GM12874 (cell line): ENCODE data around the gene CA11.

Source experiments
- TF ChIP-seq, protein P1 (sequence below): IDR thresholded peaks from 2 replicates; pipeline ENCODE4 v1.5.1; 2011; ENCODE audit warnings: low read depth, mild to moderate bottlenecking, control low read depth, low read length, moderate library complexity; ENCODE audit not compliant: insufficient read depth

CA11 gene

DNA sequence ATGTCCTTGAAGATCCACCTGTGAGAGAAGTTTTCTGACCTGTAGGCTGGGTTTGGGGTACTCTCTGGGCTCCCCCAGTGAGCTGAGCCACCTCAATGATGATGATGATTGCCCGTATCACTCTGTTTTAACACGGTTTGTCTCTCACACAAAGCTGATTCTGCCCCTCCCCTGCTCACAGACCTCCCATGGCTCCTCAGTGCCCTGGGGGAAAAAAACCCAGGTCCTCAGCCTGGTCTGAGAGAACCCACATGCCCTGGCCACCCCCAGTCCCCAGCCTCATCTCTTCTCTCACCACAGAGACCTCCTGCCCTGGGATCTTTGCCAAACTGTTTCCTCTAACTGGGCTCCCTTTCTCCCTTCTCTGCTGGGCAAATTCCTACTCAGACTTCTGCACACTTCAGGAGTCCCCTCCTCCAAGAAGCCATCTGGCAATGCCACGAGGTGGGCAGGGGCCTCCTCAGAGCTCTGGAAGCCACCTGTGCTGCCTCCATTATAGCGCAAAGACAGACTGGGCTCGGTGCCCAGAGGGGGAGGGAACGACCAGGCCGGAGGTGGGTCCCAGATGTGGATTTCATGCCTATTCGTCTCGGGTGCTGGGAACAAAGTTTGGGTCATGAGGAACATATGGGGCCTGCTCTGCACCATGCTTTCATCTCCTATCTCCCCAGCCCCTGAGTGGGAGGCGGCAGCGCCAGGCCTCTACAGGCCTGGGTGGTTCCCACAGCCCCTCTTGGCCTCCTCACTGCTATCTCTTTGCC, 8.5 kb upstream of the CA11 start:
- TF ChIP-seq, protein P1, sequence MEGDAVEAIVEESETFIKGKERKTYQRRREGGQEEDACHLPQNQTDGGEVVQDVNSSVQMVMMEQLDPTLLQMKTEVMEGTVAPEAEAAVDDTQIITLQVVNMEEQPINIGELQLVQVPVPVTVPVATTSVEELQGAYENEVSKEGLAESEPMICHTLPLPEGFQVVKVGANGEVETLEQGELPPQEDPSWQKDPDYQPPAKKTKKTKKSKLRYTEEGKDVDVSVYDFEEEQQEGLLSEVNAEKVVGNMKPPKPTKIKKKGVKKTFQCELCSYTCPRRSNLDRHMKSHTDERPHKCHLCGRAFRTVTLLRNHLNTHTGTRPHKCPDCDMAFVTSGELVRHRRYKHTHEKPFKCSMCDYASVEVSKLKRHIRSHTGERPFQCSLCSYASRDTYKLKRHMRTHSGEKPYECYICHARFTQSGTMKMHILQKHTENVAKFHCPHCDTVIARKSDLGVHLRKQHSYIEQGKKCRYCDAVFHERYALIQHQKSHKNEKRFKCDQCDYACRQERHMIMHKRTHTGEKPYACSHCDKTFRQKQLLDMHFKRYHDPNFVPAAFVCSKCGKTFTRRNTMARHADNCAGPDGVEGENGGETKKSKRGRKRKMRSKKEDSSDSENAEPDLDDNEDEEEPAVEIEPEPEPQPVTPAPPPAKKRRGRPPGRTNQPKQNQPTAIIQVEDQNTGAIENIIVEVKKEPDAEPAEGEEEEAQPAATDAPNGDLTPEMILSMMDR = no peak

DNA sequence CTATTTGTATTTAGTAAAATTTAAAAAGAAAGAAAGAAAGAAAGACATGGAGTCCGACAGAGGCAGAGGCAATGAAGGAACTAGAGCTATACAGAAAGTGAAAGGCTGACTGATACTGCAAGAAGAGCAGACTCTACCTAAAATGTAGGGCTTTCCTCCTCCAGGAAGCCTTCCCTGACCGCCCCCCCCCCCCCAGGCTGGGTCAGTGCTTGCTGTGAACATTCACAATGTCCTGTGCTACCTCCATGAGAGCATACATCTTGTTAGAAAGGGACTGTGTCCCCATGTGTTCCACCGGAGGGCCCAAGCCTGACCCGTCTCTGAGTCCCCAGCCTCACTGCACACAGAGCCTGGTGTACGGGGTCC, 5.7 kb upstream of the CA11 start:
- TF ChIP-seq, protein P1 = no peak

DNA sequence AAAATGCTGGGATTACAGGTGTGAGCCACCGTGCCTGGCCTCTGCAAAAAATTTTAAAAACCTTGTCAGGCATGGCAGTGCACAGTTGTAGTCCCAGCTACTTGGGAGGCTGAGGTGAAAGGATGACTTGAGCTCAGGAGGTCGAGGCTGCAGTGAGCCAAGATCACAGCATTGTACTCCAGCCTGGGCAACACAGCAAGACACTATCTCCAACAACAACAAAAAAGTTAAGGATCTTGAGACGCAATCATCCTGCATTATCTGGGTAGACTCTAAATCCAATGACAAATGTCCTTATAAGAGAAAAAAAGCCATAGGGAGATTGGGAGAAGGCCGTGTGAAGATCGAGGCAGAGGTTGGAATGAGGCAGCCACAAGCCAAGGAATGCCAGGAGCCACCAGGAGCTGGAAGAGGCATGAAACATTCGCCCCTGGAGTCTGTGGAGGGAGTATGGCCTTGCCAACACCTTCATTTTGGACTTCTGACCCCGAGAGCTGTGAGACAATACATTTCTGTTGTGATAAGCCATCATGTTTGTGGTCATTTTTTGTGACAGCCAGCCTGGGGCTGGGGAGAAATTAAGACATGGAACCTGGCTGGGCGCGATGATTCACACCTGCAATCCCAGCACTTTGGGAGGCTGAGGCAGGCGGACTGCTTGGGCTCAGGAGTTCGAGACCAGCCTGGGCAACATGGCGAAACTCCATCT, 5.1 kb upstream of the CA11 start:
- TF ChIP-seq, protein P1 = no peak

DNA sequence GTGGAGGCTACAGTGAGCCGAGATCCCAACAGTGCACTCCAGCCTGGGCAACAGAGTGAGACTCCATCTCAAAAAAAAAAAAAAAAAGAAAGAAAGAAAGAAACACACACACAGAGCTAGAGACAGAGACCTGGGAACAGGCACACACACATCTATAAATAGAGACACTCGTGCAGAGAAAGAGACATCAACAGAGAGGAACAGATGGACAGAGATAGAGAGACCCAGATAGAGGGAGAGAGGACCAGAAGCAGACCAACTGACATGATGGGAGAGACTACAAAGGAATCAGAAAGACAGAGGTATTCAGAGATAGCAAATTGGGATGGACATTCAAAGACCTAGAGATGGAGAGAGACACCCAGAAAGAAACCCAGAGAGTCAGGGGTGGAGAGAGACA, 2.1 kb upstream of the CA11 start:
- TF ChIP-seq, protein P1 = no peak

DNA sequence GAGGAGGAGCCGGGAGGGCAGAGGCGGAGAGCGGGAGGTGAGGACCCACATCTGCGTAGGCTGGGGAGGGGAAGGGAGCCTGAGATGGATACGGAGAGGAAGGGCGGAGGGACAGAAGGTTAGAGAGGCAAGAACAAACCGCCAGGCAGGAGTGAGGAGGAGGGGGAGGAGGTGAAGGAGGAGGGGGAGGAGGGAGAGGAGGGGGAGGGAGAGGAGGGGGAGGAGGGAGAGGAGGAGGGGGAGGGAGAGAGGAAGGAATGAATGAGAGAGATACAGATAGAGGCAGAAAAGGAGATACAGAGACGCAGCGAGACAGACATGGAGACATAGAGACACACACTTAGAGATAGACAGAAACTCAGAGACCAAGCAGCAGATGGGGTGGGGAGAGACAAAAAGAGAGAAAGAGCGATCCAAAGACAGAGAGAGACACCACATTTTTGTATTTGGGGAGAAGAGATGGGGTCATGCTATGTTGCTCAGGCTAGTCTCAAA, 782 bp upstream of the CA11 start:
- TF ChIP-seq, protein P1 = no peak

DNA sequence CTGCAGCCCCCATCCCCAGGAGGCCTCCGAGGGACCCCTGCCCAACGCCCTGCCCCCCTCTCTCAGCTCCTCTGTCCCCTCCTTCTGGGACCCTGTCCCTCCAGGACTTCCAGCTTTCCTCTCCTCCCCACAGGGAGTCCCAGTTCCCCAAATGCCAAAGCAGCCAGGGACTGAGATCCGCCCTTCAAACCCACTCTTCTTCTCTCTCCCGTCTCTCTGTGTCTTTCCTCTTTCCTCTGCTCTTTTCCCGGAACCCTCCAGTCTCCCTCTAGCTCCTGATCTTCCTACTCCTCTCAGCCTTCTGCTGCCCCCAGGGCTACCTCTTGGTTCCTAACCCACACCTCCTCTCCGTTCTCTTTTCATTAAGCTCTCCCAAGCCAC, 377 bp downstream of the CA11 start:
- TF ChIP-seq, protein P1 = no peak

DNA sequence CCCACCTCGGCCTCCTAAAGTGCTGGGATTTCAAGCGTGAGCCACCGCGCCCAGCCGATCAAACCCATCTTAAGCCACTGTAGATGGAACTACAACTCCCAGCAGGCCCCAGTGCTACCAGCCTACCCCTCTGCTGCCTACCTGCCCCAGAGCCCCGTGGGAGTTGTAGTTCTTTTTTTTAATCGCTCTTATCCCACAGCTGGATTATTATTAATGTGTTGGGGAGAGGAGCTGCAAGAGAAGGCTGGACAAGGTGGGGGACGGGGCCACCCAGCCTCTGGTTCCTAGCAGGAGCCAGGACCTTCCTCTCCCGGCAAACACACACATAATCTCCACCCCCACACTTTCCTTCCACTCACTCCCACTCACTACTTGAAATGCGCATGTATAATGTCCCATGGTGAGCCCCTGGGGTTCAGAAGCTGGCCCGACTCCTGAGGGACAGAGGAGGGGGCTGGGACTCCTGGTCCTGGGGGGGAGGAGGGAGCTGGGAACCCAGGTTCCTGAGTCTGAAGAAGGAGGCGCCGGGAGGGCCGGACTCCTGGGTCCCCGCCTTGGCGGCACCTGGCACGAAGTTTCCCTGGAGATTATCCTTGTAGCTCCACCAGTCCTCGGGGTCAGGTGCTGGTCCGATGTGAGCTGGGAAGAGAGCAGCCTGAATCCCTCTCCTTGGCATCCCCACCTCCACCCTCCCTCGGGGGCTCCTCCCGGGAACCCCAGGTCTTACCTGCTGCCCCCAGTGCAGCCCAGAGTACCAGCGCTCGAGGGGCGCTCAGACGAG, 958 bp downstream of the CA11 start:
- TF ChIP-seq, protein P1 = no peak
